Stimulated activated CD8-positive, alpha-beta memory T cell treated with anti-CD3 and anti-CD28 coated beads, Interleukin-2, amount 100 ng/mL, for 48 hours (primary cell): ENCODE measurements around the gene PRKCE.

Experiments
- DNase-seq, 2 donors: peaks; one replicate each; pipeline ENCODE4 v3.0.0-alpha.2; 2020; ENCODE audit warnings: low read depth in 2 of 2

Gene PRKCE

GRCh38 chr2:45778720-45779171 is 127.3 kb downstream of the PRKCE start:
- peak; percentile 38 to 44 for DNase-seq

DNA sequence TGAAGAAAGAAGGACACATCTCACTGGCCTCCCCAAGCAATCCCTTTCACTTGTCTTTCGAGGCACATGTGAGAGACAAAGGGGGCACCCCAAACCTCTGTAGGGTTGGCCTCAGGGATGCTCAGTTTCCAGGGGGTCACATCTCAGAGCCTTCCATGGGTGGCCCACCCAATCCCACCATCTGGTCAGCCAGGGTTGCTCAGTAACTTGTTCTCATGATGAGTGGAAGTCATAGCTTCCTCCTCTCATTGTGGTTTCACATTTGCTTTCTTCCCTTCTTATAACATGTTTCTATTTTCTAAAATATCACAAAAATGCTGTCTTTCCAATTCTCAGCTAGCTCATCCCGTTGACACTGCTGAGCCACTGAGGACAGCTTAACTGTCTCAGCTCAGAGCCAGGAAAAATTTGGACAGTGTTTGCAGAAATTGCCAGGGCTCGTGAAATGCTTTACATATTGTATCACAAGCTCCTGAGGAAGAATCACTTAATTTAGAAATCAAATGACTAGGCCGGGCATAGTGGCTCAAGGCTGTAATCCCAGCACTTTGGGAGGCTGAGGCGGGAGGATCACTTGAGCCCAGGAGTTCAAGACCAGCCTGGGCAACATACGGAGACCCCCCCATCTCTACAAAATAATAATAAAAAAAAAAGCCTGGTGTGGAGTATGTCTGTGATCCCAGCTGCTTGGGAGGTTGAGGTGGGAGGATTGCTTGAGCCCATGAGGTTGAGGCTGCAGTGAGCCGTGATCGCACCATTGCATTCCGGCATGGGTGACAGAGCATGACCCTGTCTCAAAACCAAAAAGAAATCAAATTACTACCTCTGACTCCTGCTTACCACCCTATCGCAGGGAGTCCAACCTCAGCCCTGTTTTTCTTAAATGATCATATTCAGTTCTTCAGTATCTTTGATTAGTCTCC is 129.3 kb downstream of the PRKCE start:
- DNase-seq, result no peak

DNA sequence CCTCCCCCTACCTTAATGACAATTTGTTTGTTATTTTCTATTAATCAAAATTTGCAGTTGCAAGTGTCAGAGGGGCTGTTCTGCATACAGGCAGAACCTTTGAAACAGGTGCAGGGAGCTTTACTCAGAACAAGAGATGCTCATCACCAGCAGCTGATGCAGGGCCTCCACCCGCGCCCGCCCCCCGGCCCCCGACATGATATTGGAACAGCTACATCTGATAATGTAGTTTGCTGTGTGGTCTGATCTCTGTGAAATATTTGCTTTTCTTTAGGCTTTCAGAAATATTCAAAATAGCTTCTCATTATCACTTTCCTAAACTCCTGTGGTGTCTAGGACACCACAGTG is 130.0 kb downstream of the PRKCE start:
- DNase-seq, result no peak

DNA sequence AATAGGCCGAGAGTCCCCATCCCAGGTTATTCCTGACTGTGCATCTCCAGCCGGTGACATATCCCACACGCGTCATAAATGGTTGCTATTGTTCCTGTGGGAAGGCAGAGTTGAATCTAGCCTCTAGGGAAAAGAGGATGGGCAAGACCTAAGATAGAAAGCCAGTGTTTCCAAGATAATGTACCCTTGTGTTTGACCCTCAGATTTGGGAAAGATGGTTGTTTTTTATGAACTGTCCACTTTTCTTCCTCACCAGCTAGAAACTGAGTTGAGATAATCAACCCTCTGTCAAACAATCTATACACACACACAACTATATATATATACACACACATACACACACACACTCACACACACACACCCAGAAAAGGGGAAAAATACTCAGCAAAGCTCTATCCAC is 131.0 kb downstream of the PRKCE start:
- no peak for DNase-seq

DNA sequence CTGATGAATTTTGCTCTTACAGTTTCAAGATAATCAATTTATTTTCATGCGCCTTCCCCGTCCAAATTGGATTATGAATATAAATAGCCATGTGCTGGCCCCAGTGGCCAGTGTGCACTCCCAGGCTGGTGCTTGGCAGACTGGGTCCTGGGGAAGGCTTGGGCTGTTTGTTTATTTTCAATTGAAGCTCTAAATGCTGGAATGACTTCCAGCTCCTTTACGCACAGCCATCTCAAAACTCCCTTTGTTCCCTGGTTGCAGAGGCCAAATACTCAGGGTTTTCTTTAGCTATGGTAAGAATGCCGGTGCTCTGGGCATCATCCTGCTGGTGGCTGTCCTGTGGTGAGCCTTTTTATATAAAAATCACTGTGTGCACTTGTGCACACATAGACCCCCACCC is 131.5 kb downstream of the PRKCE start:
- DNase-seq, result no peak

GRCh38 chr2:45786030-45786835 is 134.8 kb downstream of the PRKCE start:
- DNase-seq, result no peak

- no peak for DNase-seq
These were observed 135.4 kb downstream of the PRKCE start for GRCh38 chr2:45786836-45787357.

- no peak for DNase-seq
These were observed 136.9 kb downstream of the PRKCE start for GRCh38 chr2:45788401-45788800.

GRCh38 chr2:45789317-45789716 is 137.8 kb downstream of the PRKCE start:
- no peak for DNase-seq

DNA sequence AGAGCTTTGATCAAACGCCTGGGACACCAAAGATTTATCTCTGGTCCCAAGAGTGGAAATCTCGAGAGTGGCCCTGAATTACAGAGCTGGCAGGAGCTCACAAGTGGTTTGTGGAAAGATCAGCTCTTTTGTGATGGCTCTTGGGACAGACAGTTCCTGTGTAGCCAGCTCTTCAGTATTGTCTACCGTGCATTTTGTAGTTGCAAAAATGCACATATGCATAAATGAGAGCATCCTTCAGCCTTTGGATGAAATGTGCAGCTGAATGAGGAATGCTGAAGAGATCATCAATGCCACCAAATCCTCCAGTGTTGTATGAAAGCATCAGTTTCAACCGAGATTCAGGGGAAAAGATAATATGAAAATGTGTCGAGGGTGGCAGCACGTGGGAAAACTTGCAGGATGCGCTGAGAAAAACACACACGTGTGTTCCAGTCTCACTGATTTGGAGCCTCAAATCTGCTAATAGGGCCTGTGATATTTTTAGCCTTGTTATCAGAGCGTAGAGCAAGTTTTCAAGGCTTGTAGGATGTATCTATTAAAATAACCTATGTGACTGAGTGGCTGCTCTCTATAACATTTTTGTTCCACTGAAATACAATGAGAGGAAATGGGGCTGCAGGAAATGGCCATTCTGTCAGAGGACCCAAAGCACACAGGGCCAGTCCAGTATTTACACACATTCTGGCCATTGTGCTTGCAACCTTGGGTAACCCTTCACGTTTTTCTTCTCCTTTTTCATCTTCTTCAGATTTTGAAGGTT is 138.7 kb downstream of the PRKCE start:
- DNase-seq, result no peak

DNA sequence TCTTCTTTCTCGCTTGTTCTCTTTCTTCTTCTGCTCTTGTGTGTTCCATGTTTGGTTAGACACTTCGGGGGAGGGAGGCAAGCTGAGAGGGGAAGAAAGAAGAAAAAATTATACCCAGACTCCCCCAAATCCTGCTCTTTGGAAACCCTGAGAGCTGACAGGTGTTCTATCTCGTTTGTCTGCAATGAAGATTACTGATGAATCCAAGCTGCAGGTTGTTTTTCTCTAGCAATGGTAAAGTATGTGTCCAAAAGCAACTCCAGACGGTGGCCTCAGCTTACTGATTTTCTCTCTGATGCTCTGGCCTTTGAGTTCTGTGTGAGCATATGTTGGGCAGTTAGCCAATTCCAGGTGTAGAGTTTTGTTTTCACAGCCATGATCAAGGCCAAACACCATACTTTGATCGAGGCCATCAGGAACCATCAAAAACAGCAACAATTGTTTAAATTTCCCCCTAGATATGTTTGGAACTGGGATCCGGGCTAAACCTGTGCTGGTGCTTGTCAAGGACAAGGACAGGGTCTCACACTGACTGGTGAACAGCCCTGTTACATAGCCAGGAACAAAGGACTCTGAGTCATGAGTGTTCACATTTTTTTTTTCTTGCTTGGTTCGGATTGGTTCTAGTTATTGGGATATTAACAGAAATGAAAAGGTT is 142.0 kb downstream of the PRKCE start:
- no peak for DNase-seq

GRCh38 chr2:45794134-45794617 is 142.7 kb downstream of the PRKCE start:
- DNase-seq, result no peak

GRCh38 chr2:45796500-45796899 is 145.0 kb downstream of the PRKCE start:
- no peak for DNase-seq

DNA sequence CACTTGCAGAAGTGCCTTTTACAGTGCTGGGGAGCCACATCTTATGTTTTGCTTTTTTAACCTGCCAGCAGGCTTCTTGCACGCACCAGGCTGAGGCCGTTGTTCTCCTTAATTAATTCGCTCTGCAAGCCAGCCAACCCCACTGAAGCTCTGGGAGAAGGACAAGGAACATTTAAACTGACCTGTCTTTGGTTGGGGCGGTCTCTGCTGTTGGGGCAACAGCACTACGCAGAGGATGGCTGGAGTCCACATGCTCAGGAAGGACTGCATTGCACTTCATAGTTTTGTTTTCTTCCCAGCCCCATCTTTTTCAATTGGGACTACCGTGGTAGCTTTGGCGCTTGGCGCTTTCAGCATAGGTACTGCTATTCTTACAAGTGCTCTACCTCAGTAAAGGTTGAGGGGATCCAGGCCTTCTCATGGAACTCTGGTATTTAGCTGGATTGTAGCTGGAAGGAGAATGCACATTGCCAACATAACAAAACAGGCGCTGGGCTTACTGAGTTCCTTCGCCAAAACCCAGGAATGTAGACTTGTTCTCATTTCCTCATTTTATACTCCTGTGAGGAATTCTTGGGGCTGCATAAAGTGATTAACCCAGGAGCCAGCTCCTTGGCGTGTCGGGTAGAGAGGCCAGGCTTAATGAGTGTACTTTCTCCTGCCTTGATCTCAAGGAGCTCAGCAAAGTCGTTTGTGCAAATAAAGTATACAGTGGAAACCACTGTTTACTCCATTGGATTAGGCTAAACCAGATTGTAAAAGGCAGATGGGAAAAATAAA is 146.2 kb downstream of the PRKCE start:
- DNase-seq, result no peak

DNA sequence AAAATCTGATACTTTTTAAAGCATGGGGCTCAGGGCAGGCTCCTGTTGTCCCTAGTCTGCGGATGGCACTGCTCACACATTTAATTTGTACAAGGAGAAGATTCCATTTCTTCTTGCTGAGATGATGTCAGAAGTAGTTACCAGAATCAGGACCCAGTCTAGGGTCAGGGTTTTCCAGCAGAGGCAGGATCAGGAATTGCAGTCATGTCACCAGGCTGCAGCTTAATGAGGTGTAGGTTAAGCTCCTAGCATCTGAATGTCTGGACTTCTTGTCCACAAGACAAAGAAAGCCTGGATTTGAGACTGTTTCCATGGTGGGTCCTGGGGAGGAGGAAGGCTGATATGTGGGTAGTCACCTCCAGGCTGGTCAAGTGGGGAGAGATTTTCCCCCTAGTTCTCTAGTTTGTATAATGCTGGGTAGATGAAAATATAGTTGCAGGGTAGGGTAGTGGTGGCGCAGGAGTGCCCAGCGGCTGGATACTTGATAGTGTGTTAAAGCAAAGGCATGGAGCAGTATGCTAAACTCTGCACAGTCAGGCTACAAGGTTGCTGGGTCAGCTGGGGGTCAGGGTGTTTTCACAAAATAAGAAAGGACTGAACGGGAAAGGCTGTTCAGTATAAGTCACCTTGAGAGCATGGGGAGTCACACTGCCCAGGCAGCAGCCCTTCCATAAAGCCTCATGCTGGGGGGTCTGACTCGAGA is 148.4 kb downstream of the PRKCE start:
- DNase-seq, result no peak

GRCh38 chr2:45802499-45803138 is 151.1 kb downstream of the PRKCE start:
- DNase-seq, result no peak

GRCh38 chr2:45804987-45805755 is 153.7 kb downstream of the PRKCE start:
- no peak for DNase-seq

DNA sequence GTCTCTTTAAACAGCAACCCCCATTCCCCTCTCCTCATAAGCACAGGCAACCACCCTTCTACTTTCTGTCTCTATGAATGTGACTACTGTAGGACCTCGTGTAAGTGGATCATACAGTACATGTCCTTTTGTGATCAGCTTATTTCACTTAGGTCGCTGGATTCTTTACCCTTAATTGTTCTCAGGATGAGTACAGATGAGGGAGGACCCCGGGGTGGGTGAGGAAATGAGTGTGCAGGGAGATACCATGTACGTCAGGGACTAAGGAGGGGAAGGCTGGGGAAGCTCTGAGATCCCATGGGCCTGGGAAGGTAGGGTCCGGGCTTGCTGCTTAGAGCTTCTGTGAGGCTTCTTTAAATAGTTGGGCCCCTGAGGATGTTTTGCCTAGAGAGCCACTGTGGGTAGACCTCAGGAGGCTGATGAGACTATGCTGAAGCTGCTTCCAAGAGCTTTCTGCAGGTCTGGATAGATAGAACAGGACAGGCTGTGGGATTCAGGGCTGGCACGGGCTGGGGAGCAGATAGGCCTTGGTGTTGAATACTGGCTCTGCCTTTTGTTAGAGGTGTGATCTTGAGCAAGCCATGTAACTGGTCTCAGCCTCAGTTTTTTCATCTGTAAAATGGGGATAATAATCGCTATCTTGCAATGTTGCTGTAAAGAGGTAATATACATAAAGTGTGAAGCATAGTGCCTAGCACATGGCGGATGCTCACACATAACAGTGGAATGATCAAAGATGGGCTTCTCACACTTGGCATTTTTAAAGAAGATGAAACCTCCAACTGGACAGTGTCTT is 155.3 kb downstream of the PRKCE start:
- DNase-seq, result no peak
